Thyroid gland (tissue), 4 donors: ENCODE results near the gene ABCC3. TPM values are rescaled to one million over a fixed set of nuclear protein-coding genes. Genes with fewer than 3 reads are reported as not detected.

Experiments used
- DNase-seq, 2 donors: peaks; one replicate each; pipeline ENCODE4 v3.0.0-alpha.2; 2019
- H3K27ac ChIP-seq, 3 donors: fragments of 200-600 bp; sonication (generic); 1 replicate in 2 of 3; 2 replicates in 1 of 3; pipeline ENCODE4 v1.5.1; 2016 to 2019; ENCODE audit warnings: mild to moderate bottlenecking in 1 of 3, moderate library complexity in 1 of 3
- H3K27me3 ChIP-seq: fragments of 200-600 bp; sonication (generic); one replicate; pipeline ENCODE4 v1.5.1; 2019
- H3K36me3 ChIP-seq, 2 donors: fragments of 200-600 bp; sonication (generic); one replicate each; pipeline ENCODE4 v1.5.1; 2016 to 2019
- H3K4me1 ChIP-seq, 2 donors: fragments of 200-600 bp; sonication (generic); one replicate each; pipeline ENCODE4 v1.5.1; 2017 to 2019
- H3K4me3 ChIP-seq, 3 donors: fragments of 200-600 bp; sonication (generic); replicated peaks in 1 of 3; 1 replicate in 2 of 3; 2 replicates in 1 of 3; pipeline ENCODE4 v1.5.1; 2016; ENCODE audit warnings: mild to moderate bottlenecking in 1 of 3
- H3K9me3 ChIP-seq: fragments of 200-600 bp; sonication (generic); one replicate; pipeline ENCODE4 v1.5.1; 2017
- CTCF ChIP-seq, 6 experiments: fragments of 200-600 bp in 3 of 6; fragments of 450-650 bp in 3 of 6; sonication (generic) in 3 of 6; IDR thresholded peaks; one replicate each; pipeline ENCODE4 v1.5.1; 2016 to 2019; ENCODE audit warnings: antibody characterized with exemption in 6 of 6, mild to moderate bottlenecking in 2 of 6, inconsistent platforms in 1 of 6, moderate library complexity in 1 of 6
- POLR2A ChIP-seq, 2 donors: fragments of 450-650 bp; IDR thresholded peaks; one replicate each; pipeline ENCODE4 v1.6.1; 2017; ENCODE audit warnings: antibody characterized with exemption in 2 of 2, mild to moderate bottlenecking in 2 of 2, moderate library complexity in 1 of 2
- WGBS, 2 donors: methylation state at CpG; one replicate each; pipeline ENCODE4 v1.1.5; 2017; 5-methylcytosine and 5-hydroxymethylcytosine counted together
- intact Hi-C: fragments of 100-400 bp; cut with DNase I; formaldehyde crosslinking; loops from one replicate; pipeline ENCODE4 v1.15.1; 2023
- total RNA-seq, 4 donors: library from RNA; depleted of rRNA; stranded (reverse); fragments of >200 nt; gene quantifications; one replicate each; pipeline ENCODE4 v1.2.3, GENCODE V29; 2016

The ABCC3 gene
- total RNA-seq, 4 donors from 2014 or later, result 51.0 to 189 (median 131) TPM

- 29 to 44% methylated on average over 9 of the region's 9 CpGs for WGBS, 2 donors
- Histone ChIP-seq H3K27me3 (no peaks in the 10 kb centered on the region), H3K27ac (peak overlapping the region; percentile 43 to 89 (median 80)), H3K4me1 (peaks cover 44 to 66% of the 10 kb centered on the region in 2 donors), H3K36me3 (no peaks in the 10 kb centered on the region), H3K4me3 (no peak overlapping the region), H3K9me3 (no peaks in the 10 kb centered on the region)
- DNase-seq, result peak; percentile 64 to 67
- no peak for TF ChIP-seq POLR2A (IDR thresholded peaks at IDR 0.05)
- no peak for TF ChIP-seq CTCF (IDR thresholded peaks at IDR 0.05)
- intact Hi-C loops, result no loop called here
Measured at GRCh38 chr17:50587571-50587970, 47.1 kb upstream of the ABCC3 start.

- TF ChIP-seq POLR2A (IDR thresholded peaks at IDR 0.05) (no peak), CTCF (IDR thresholded peaks at IDR 0.05) (no peak)
- peak overlapping the region; percentile 37 to 89 (median 80) for H3K27ac ChIP-seq
- intact Hi-C loops, result no loop called here
- H3K27me3 ChIP-seq, result no peaks in the 10 kb centered on the region
- no peaks in the 10 kb centered on the region for H3K9me3 ChIP-seq
- peaks cover 50 to 75% of the 10 kb centered on the region in 2 donors for H3K4me1 ChIP-seq
- H3K4me3 ChIP-seq, result no peak overlapping the region
- 17 to 27% methylated on average over 12 to 18 of the region's 18 CpGs for WGBS, 2 donors
- H3K36me3 ChIP-seq, result no peaks in the 10 kb centered on the region
- DNase-seq, result peak; percentile 92 to 95
Measured at GRCh38 chr17:50588391-50589049, 46.2 kb upstream of the ABCC3 start.

GRCh38 chr17:50589095-50589705 lies 45.5 kb upstream of the ABCC3 start:
- 14% methylated on average over 8 to 10 of the region's 10 CpGs for WGBS, 2 donors
- peak; percentile 97 to 98 for DNase-seq
- intact Hi-C loops, result no loop called here
- H3K27ac ChIP-seq, result peak overlapping the region; percentile 40 to 89 (median 80)
- no peaks in the 10 kb centered on the region for H3K27me3 ChIP-seq
- H3K9me3 ChIP-seq, result no peaks in the 10 kb centered on the region
- peak in 1 of 2 donors; percentile 7 for TF ChIP-seq POLR2A (IDR thresholded peaks at IDR 0.05)
- TF ChIP-seq CTCF (IDR thresholded peaks at IDR 0.05), result no peak
- no peak overlapping the region for H3K4me3 ChIP-seq
- H3K36me3 ChIP-seq, result no peaks in the 10 kb centered on the region
- peaks cover 52 to 80% of the 10 kb centered on the region in 2 donors for H3K4me1 ChIP-seq

GRCh38 chr17:50590946-50591737 lies 43.5 kb upstream of the ABCC3 start:
- no peaks in the 10 kb centered on the region for H3K36me3 ChIP-seq
- H3K9me3 ChIP-seq, result no peaks in the 10 kb centered on the region
- WGBS, 2 donors, result 79 to 92% methylated on average over 10 to 17 of the region's 24 CpGs
- H3K4me3 ChIP-seq, result no peak overlapping the region
- no peak for DNase-seq
- peaks cover 45 to 66% of the 10 kb centered on the region in 2 donors for H3K4me1 ChIP-seq
- H3K27ac ChIP-seq, result peak overlapping the region; percentile 19 to 89 (median 80)
- intact Hi-C loops, result no loop called here
- TF ChIP-seq CTCF (IDR thresholded peaks at IDR 0.05) (no peak), POLR2A (IDR thresholded peaks at IDR 0.05) (no peak)
- H3K27me3 ChIP-seq, result no peaks in the 10 kb centered on the region
